Heart left ventricle (tissue), 16 donors: ENCODE data around the gene OSTF1. TPM values are rescaled to one million over a fixed set of nuclear protein-coding genes. Genes with fewer than 3 reads are reported as not detected.

Source experiments
- ATAC-seq, 4 donors: fragments of 200-7000 bp; cut with Tn5 transposase; one replicate each; pipeline ENCODE4 v1.9.1; 2020 to 2022; ENCODE audit warnings: moderate library complexity in 4 of 4, mild to moderate bottlenecking in 3 of 4, moderate number of reproducible peaks in 1 of 4
- DNase-seq, 5 donors: peaks; one replicate each; pipeline ENCODE4 v3.0.0-alpha.2; 2020
- H3K27ac ChIP-seq, 12 donors: fragments of 200-600 bp; sonication (generic) in 4 of 12; one replicate each; pipeline versions ENCODE4 v1.5.0 to v1.8.0; 2016 to 2022; ENCODE audit warnings: mild to moderate bottlenecking in 2 of 12
- H3K27me3 ChIP-seq, 9 donors: fragments of 200-600 bp; sonication (generic) in 2 of 9; one replicate each; pipeline versions ENCODE4 v1.5.1 to v1.8.0; 2016 to 2022; ENCODE audit warnings: mild to moderate bottlenecking in 3 of 9
- H3K36me3 ChIP-seq, 9 donors: fragments of 200-600 bp; sonication (generic) in 2 of 9; one replicate each; pipeline versions ENCODE4 v1.5.0 to v1.8.0; 2018 to 2022; ENCODE audit warnings: mild to moderate bottlenecking in 2 of 9
- H3K4me1 ChIP-seq, 12 donors: fragments of 200-600 bp; sonication (generic) in 4 of 12; one replicate each; pipeline versions ENCODE4 v1.5.0 to v1.8.0; 2016 to 2022; ENCODE audit warnings: mild to moderate bottlenecking in 3 of 12
- H3K4me3 ChIP-seq, 12 donors: fragments of 200-600 bp; sonication (generic) in 4 of 12; one replicate each; pipeline versions ENCODE4 v1.5.0 to v1.8.0; 2017 to 2022; ENCODE audit warnings: mild to moderate bottlenecking in 9 of 12, moderate library complexity in 4 of 12
- H3K9me3 ChIP-seq, 12 donors: fragments of 200-600 bp; sonication (generic) in 4 of 12; one replicate each; pipeline versions ENCODE4 v1.5.0 to v1.8.0; 2016 to 2022; ENCODE audit warnings: mild to moderate bottlenecking in 1 of 12
- CTCF ChIP-seq, 12 donors: fragments of 200-600 bp; sonication (generic) in 4 of 12; IDR thresholded peaks; one replicate each; pipeline versions ENCODE4 v1.5.0 to v1.8.0; 2018 to 2022; ENCODE audit warnings: antibody characterized with exemption in 12 of 12, mild to moderate bottlenecking in 5 of 12
- POLR2A ChIP-seq, 2 donors: fragments of 450-650 bp; IDR thresholded peaks; one replicate each; pipeline ENCODE4 v1.6.1; 2017; ENCODE audit warnings: antibody characterized with exemption in 2 of 2, mild to moderate bottlenecking in 2 of 2, moderate library complexity in 2 of 2
- WGBS, 4 donors: extraction: QIAGEN DNeasy Blood & Tissue Kit in 2 of 4; methylation state at CpG; one replicate each; pipeline versions ENCODE4 v1.1.5 to v1.1.7; 2013 to 2018; 5-methylcytosine and 5-hydroxymethylcytosine counted together
- intact Hi-C, 10 donors: fragments of 100-400 bp; cut with DNase I; formaldehyde crosslinking; loops; one replicate each; pipeline versions ENCODE4 v1.11.1 to v1.14.2; 2022
- polyA plus RNA-seq, 2 donors: library from polyadenylated mRNA; stranded (reverse); fragments of 200-250 nt; gene quantifications; one replicate each; pipeline ENCODE4 v1.2.3, GENCODE V29; 2013
- total RNA-seq, 9 donors: library from RNA; depleted of rRNA in 2 of 9; stranded (reverse); fragments of >200 nt in 2 of 9; fragmentation: NEBNext Ultra II Directional in 3 of 9; extraction: Animal tissue kit (Norgen Biotek cat#: 25700) in 3 of 9; gene quantifications; one replicate each; pipeline versions ENCODE4 v1.1.0 to v1.2.4, GENCODE V29; 2016 to 2023
- donor health status: ischemic (EF 13 %, LVEDD 7.1; RV severe dilation, severe dysfunction).
- donor health status: healthy with polysubstance abuse.
- donor health status: DM: no; HTN: yes; CAD: no.
- donor health status: DM: no; HTN: no; CAD: no.
- donor health status: ischemic (EF 25% LVEDD 6.9; RV normal size, moderate dysfunction).
- donor health status: ischemic (EF 25% LVEDD 5.7; RV mildly dilated, moderate dysfunction).
- donor health status: healthy.
- donor health status: DM: yes; HTN: yes; CAD: no.
- donor health status: ischemic (EF 35%, LVEDD 5.7; RV mildly dilated, moderate dysfunction).
- donor health status: nonischemic (EF 11% LVEDD 7.7; RV severe dilation, severe dysfunction).
- donor health status: DM: yes; HTN: yes; CAD: no.
- donor health status: PGD.
- donor health status: ischemic (EF 29% LVEDD 5.4; RV normal size, mild dysfunction).
- donor health status: nonischemic (EF 23%, LVEDD 6.1; RV moderate dilation, normal function).

Gene OSTF1
- total and polyA plus RNA-seq, 11 donors: 16.7 to 53.6 (median 23.9) TPM

GRCh38 chr9:75147638-75148037 lies 59.3 kb downstream of the OSTF1 start:
- WGBS, 4 donors: 51 to 67% (median 56%) methylated on average over 4 of the region's 4 CpGs
- DNase-seq: no peak
- peaks cover 0 to 60% (median 33%) of the 10 kb centered on the region in 9 donors for H3K36me3 ChIP-seq
- no peak overlapping the region for H3K4me3 ChIP-seq
- peak in 1 of 4 donors; percentile 20 for ATAC-seq
- H3K27me3 ChIP-seq: no peaks in the 10 kb centered on the region
- peaks cover 0 to 67% (median 7%) of the 10 kb centered on the region in 12 donors for H3K4me1 ChIP-seq
- intact Hi-C loops: loop anchor here in 1 of 10 donors (10.0 kb wide), 1 partner anchor 53 kb away; no protein-coding TSS in a partner anchor
- H3K9me3 ChIP-seq: peaks cover 0 to 17% (median 0%) of the 10 kb centered on the region in 12 donors
- H3K27ac ChIP-seq: peak overlapping the region in 3 of 12 donors; percentile 14 to 82 (median 21)
- no peak for TF ChIP-seq CTCF (IDR thresholded peaks at IDR 0.05)

- TF ChIP-seq POLR2A (IDR thresholded peaks at IDR 0.05) (no peak), CTCF (IDR thresholded peaks at IDR 0.05) (no peak)
- ATAC-seq: peak in 3 of 4 donors; percentile 49 to 68 (median 62)
- no peaks in the 10 kb centered on the region for H3K27me3 ChIP-seq
- peaks cover 0 to 51% (median 24%) of the 10 kb centered on the region in 9 donors for H3K36me3 ChIP-seq
- 33 to 59% (median 44%) methylated on average over 1 of the region's 1 CpG for WGBS, 4 donors
- no peak for DNase-seq
- no peak overlapping the region for H3K4me3 ChIP-seq
- peak overlapping the region in 5 of 12 donors; percentile 14 to 82 (median 21) for H3K27ac ChIP-seq
- peaks cover 0 to 70% (median 7%) of the 10 kb centered on the region in 12 donors for H3K4me1 ChIP-seq
- peaks cover 0 to 17% (median 0%) of the 10 kb centered on the region in 12 donors for H3K9me3 ChIP-seq
- intact Hi-C loops: loop anchor here in 1 of 10 donors (10.0 kb wide), 1 partner anchor 54 kb away; no protein-coding TSS in a partner anchor
Measured at GRCh38 chr9:75148561-75148960, 60.2 kb downstream of the OSTF1 start.

- peak in 1 of 5 donors; percentile 18 for DNase-seq
- intact Hi-C loops: loop anchor here in 1 of 10 donors (10.0 kb wide), 1 partner anchor 55 kb away; no protein-coding TSS in a partner anchor
- WGBS, 4 donors: 76 to 87% (median 82%) methylated on average over 6 of the region's 6 CpGs
- peaks cover 0 to 46% (median 15%) of the 10 kb centered on the region in 9 donors for H3K36me3 ChIP-seq
- no peak for TF ChIP-seq POLR2A (IDR thresholded peaks at IDR 0.05)
- TF ChIP-seq CTCF (IDR thresholded peaks at IDR 0.05): no peak
- no peaks in the 10 kb centered on the region for H3K27me3 ChIP-seq
- no peak for ATAC-seq
- no peak overlapping the region for H3K4me3 ChIP-seq
- H3K9me3 ChIP-seq: peaks cover 0 to 5% (median 0%) of the 10 kb centered on the region in 12 donors
- H3K27ac ChIP-seq: peak overlapping the region in 1 of 12 donors; percentile 82
- H3K4me1 ChIP-seq: peaks cover 0 to 70% (median 7%) of the 10 kb centered on the region in 12 donors
Measured at GRCh38 chr9:75149841-75150241, 61.5 kb downstream of the OSTF1 start.

GRCh38 chr9:75150512-75150911 lies 62.2 kb downstream of the OSTF1 start:
- TF ChIP-seq CTCF (IDR thresholded peaks at IDR 0.05): no peak
- Histone ChIP-seq H3K4me1 (peaks cover 0 to 70% (median 7%) of the 10 kb centered on the region in 12 donors), H3K36me3 (peaks cover 0 to 43% (median 22%) of the 10 kb centered on the region in 9 donors)

More at GRCh38 chr9:75150512-75150911, 62.2 kb downstream of the OSTF1 start:
- no peaks in the 10 kb centered on the region for H3K27me3 ChIP-seq
- no peak for ATAC-seq
- no peaks in the 10 kb centered on the region for H3K9me3 ChIP-seq
- 83 to 91% (median 89%) methylated on average over 6 of the region's 6 CpGs for WGBS, 4 donors
- H3K4me3 ChIP-seq: no peak overlapping the region
- DNase-seq: no peak
- intact Hi-C loops: no loop called here
- peak overlapping the region in 1 of 12 donors; percentile 82 for H3K27ac ChIP-seq
